ENCODE results near the gene ST8SIA5. TPM values are rescaled to one million over a fixed set of nuclear protein-coding genes. Genes with fewer than 3 reads are reported as not detected.

Gene ST8SIA5
- total and polyA plus RNA-seq, 8 donors = 0.09 to 0.43 (median 0.27) TPM

GRCh38 chr18:46649071-46649862 is 107.6 kb downstream of the ST8SIA5 start:
- Histone ChIP-seq H3K36me3 (no peaks in the 10 kb centered on the region), H3K27me3 (peaks cover 0 to 2% of the 10 kb centered on the region in 2 donors), H3K9me3 (no peaks in the 10 kb centered on the region), H3K27ac (no peak overlapping the region), H3K4me1 (no peaks in the 10 kb centered on the region), H3K4me3 (no peak overlapping the region)
- ATAC-seq (no peak), DNase-seq (no peak)
- intact Hi-C loops (cut with DNase I) = no loop called here
- no peak for TF ChIP-seq CTCF (IDR thresholded peaks at IDR 0.05)

- intact Hi-C loops (cut with DNase I) = no loop called here
- no peak for ATAC-seq
- no peaks in the 10 kb centered on the region for H3K36me3 ChIP-seq
- no peaks in the 10 kb centered on the region for H3K9me3 ChIP-seq
- no peak overlapping the region for H3K27ac ChIP-seq
- H3K4me1 ChIP-seq = no peaks in the 10 kb centered on the region
- H3K4me3 ChIP-seq = no peak overlapping the region
- no peak for TF ChIP-seq CTCF (IDR thresholded peaks at IDR 0.05)
- no peaks in the 10 kb centered on the region for H3K27me3 ChIP-seq
- DNase-seq = no peak
Measured at GRCh38 chr18:46646468-46646867, 110.4 kb downstream of the ST8SIA5 start.

- intact Hi-C loops (cut with DNase I) = no loop called here
- Histone ChIP-seq H3K9me3 (no peaks in the 10 kb centered on the region), H3K4me1 (no peaks in the 10 kb centered on the region), H3K4me3 (no peak overlapping the region), H3K27me3 (no peaks in the 10 kb centered on the region), H3K36me3 (no peaks in the 10 kb centered on the region), H3K27ac (no peak overlapping the region)
- DNase-seq (no peak), ATAC-seq (no peak)
- TF ChIP-seq CTCF (IDR thresholded peaks at IDR 0.05) = no peak
Measured at GRCh38 chr18:46642561-46642960, 114.3 kb downstream of the ST8SIA5 start.

- DNase-seq (no peak), ATAC-seq (no peak)
- H3K27me3 ChIP-seq = no peaks in the 10 kb centered on the region
- intact Hi-C loops (cut with DNase I) = no loop called here
- no peaks in the 10 kb centered on the region for H3K36me3 ChIP-seq
- H3K4me1 ChIP-seq = no peaks in the 10 kb centered on the region
- H3K9me3 ChIP-seq = no peaks in the 10 kb centered on the region
- no peak overlapping the region for H3K27ac ChIP-seq
- no peak for TF ChIP-seq CTCF (IDR thresholded peaks at IDR 0.05)
- H3K4me3 ChIP-seq = no peak overlapping the region
Measured at GRCh38 chr18:46641917-46642316, 114.9 kb downstream of the ST8SIA5 start.

- no peaks in the 10 kb centered on the region for H3K36me3 ChIP-seq
- intact Hi-C loops (cut with DNase I) = no loop called here
- ATAC-seq (no peak), DNase-seq (no peak)
- no peaks in the 10 kb centered on the region for H3K4me1 ChIP-seq
- no peaks in the 10 kb centered on the region for H3K27me3 ChIP-seq
- no peaks in the 10 kb centered on the region for H3K9me3 ChIP-seq
- no peak overlapping the region for H3K27ac ChIP-seq
- no peak overlapping the region for H3K4me3 ChIP-seq
- TF ChIP-seq CTCF (IDR thresholded peaks at IDR 0.05) = no peak
Measured at GRCh38 chr18:46639386-46639785, 117.5 kb downstream of the ST8SIA5 start.
